ENCODE data around the gene FMNL3.

Gene FMNL3

DNA sequence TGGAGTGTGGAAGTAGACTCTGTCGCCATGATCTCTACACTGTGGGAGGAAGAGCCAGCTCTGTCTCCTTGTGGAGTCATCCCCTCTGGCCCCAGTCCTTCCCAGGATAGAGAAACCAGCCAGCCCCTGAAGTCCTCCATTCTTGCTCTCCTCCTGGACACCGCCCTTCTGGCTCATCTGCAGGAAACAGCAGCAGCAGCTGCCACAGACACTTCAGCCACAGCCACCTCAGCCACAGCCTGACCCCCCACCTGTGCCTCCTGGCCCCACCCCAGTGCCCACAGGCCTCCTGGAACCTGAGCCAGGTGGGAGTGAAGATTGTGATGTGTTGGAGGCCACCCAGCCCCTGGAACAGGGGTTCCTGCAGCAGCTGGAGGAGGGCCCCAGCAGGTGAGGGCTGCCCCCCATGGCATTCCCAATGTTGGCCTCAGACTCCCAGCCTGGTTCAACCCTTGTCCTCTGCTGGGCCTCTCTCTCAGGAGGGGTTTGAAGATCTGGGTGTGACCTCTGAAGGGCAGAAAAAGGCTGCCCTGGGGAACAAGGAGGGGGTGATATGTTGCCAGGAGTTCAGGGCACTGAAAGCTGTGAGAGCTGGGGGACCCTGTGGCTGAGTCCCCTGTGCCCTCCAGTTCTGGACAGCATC lies 73.4 kb downstream of the FMNL3 start:
- Histone ChIP-seq H3K27me3 (replicated peaks) (no peaks in the 10 kb centered on the region), H3K36me3 (replicated peaks) (no peaks in the 10 kb centered on the region), H3K4me3 (ENCODE audit: low read depth, low read length) (no peak overlapping the region), H3K27ac (no peak overlapping the region)
- in situ Hi-C loops (cut with HindIII; ENCODE audit: low pct_ligation_motif_present, low sequenced_read_pairs): no loop called here
- no peak for DNase-seq
- TF ChIP-seq, protein P1, sequence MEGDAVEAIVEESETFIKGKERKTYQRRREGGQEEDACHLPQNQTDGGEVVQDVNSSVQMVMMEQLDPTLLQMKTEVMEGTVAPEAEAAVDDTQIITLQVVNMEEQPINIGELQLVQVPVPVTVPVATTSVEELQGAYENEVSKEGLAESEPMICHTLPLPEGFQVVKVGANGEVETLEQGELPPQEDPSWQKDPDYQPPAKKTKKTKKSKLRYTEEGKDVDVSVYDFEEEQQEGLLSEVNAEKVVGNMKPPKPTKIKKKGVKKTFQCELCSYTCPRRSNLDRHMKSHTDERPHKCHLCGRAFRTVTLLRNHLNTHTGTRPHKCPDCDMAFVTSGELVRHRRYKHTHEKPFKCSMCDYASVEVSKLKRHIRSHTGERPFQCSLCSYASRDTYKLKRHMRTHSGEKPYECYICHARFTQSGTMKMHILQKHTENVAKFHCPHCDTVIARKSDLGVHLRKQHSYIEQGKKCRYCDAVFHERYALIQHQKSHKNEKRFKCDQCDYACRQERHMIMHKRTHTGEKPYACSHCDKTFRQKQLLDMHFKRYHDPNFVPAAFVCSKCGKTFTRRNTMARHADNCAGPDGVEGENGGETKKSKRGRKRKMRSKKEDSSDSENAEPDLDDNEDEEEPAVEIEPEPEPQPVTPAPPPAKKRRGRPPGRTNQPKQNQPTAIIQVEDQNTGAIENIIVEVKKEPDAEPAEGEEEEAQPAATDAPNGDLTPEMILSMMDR (IDR thresholded peaks at IDR 0.05; ENCODE audit: low read depth, low read length, missing control alignments): no peak

DNA sequence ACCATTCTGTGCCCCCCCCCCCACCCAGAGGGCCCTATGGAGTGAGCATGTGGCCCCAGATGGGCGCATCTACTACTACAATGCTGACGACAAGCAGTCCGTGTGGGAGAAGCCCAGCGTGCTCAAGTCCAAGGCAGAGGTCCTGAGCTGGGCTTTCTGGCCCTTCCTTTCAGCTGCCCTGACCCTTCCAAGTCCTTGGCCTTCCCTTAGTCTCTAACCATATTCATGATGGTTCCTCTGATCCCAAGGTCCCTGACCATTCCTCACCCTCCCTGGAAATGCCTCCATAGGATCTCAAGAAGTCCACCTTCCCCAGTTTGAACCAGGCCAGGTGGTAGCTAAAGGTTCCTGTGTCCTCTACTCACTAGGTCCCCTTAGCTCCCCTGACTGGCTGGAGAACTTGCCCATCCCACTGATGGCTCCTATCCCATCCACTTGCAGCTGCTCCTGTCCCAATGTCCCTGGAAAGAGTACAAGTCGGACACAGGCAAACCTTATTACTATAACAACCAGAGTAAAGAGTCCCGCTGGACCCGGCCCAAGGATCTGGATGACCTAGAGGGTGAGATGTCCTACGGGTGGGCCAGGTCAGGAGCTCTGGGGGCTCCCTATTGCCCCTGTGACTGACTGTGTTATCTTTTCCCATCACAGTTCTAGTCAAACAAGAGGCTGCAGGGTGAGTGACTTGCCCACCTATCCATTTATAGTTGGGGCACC lies 74.1 kb downstream of the FMNL3 start:
- DNase-seq: no peak
- Histone ChIP-seq H3K27me3 (replicated peaks) (no peaks in the 10 kb centered on the region), H3K36me3 (replicated peaks) (no peaks in the 10 kb centered on the region), H3K4me3 (ENCODE audit: low read depth, low read length) (no peak overlapping the region), H3K27ac (no peak overlapping the region)
- in situ Hi-C loops (cut with HindIII; ENCODE audit: low pct_ligation_motif_present, low sequenced_read_pairs): no loop called here
- TF ChIP-seq, protein P1 (IDR thresholded peaks at IDR 0.05; ENCODE audit: low read depth, low read length, missing control alignments): no peak

DNA sequence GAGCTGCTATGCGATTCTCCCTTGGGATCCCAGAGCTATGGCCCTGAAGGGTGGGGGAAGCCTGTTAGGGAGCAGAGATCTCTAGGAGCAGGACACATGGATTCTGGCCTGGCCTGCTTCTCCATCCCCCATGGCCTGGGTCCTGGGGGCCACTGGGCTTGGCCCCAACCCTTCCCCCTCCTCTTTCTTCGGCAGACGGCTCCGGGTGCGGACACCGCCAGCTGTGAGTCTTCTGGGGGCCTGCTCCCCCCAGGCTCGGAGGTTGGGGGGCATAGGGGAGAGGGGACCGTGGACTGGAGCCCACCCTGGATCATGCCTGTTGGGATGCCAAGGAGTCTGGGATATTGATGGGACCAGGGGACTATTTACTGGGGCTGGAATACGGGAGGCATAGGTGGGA lies 74.8 kb downstream of the FMNL3 start:
- Histone ChIP-seq H3K4me3 (ENCODE audit: low read depth, low read length) (no peak overlapping the region), H3K27ac (no peak overlapping the region), H3K36me3 (replicated peaks) (no peaks in the 10 kb centered on the region), H3K27me3 (replicated peaks) (no peaks in the 10 kb centered on the region)
- DNase-seq: no peak
- TF ChIP-seq, protein P1 (IDR thresholded peaks at IDR 0.05; ENCODE audit: low read depth, low read length, missing control alignments): no peak
- in situ Hi-C loops (cut with HindIII; ENCODE audit: low pct_ligation_motif_present, low sequenced_read_pairs): no loop called here

DNA sequence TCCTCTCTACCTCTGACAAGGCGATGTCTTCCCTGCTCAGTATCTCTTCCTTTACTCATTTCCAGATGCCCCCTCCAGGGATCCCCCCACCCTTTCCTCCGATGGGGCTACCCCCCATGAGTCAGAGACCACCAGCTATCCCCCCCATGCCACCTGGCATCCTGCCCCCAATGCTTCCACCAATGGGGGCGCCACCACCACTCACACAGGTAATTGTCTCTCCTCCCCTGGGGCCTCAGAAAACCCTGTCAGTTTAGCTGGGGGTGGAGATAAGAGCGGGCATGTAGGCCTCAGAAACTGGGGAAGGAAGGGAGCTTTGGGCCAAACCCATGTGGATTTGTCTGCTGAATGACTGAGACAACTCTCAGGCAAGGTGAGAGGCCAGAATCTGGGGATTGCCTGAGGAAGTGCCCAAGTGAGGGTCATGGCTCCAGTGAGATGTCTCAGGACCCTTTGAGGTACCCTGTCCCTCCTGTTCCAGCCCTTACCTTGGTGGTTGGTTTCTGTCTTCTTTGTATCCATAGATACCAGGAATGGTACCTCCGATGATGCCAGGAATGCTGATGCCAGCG lies 75.8 kb downstream of the FMNL3 start:
- Histone ChIP-seq H3K27ac (no peak overlapping the region), H3K4me3 (ENCODE audit: low read depth, low read length) (no peak overlapping the region), H3K27me3 (replicated peaks) (no peaks in the 10 kb centered on the region), H3K36me3 (replicated peaks) (no peaks in the 10 kb centered on the region)
- TF ChIP-seq, protein P1 (IDR thresholded peaks at IDR 0.05; ENCODE audit: low read depth, low read length, missing control alignments): no peak
- in situ Hi-C loops (cut with HindIII; ENCODE audit: low pct_ligation_motif_present, low sequenced_read_pairs): no loop called here
- DNase-seq: no peak

DNA sequence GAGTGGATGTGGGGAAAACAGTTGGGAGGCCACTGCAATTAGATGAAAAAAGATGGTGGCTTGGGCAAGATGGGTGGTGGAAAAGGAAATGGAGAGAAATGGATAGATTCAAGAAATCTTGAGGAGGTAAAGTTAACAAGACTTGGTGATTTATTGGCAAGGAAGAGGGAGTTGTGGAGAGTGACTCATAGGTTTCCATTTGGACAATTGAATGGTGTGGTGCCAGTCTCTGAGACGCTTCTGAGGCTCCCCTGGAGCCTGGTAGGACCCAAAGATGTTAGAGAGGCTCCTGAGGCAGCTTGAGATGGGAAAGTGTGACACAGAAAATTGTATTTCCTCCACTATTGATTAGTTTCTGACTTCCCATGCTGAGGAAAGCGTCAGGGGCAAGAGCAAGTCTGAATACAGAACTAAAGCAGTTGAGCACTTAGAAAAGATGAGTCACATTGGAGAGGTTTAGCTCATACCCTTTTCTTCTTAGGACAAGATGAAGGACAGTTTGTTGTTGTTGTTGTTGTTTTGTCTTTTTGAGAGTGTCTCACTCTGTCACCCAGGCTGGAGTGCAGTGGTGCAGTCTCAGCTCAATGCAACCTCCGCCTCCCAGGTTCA lies 79.3 kb downstream of the FMNL3 start:
- Histone ChIP-seq H3K4me3 (ENCODE audit: low read depth, low read length) (no peak overlapping the region), H3K27me3 (replicated peaks) (no peaks in the 10 kb centered on the region), H3K36me3 (replicated peaks) (no peaks in the 10 kb centered on the region), H3K27ac (no peak overlapping the region)
- TF ChIP-seq, protein P1 (IDR thresholded peaks at IDR 0.05; ENCODE audit: low read depth, low read length, missing control alignments): no peak
- DNase-seq: no peak
- in situ Hi-C loops (cut with HindIII; ENCODE audit: low pct_ligation_motif_present, low sequenced_read_pairs): no loop called here
